ENCODE data around the gene MYO9B. TPM values are rescaled to one million over a fixed set of nuclear protein-coding genes. Genes with fewer than 3 reads are reported as not detected.

MYO9B gene
- total and polyA plus RNA-seq, 4 donors = 44.3 to 121 (median 97.2) TPM

- H3K27ac ChIP-seq (ENCODE audit: low read depth in 1 of 2, low read length in 1 of 2) = peak within 1 kb of the TSS; percentile 87 to 91
- peaks cover 0 to 21% (median 11%) of the 10 kb centered on the region in 5 donors for H3K4me1 ChIP-seq (ENCODE audit: control insufficient read depth in 5 of 5, insufficient read depth in 5 of 5, low read length in 5 of 5)
- peak within 1 kb of the TSS; percentile 81 for H3K4me3 ChIP-seq
- no peaks in the 10 kb centered on the region for H3K36me3 ChIP-seq (ENCODE audit: control insufficient read depth in 4 of 4, insufficient read depth in 4 of 4, low read length in 4 of 4)
- no peaks in the 10 kb centered on the region for H3K27me3 ChIP-seq (ENCODE audit: control insufficient read depth in 3 of 3, insufficient read depth in 3 of 3, low read length in 2 of 3)
- DNase-seq = no peak
- ATAC-seq (ENCODE audit: insufficient read depth, low FRiP score) = no peak
- no peak within 1 kb of the TSS for H3K9ac ChIP-seq (ENCODE audit: insufficient read depth in 1 of 2, low read length in 2 of 2)
- TF ChIP-seq CTCF (IDR thresholded peaks at IDR 0.05; ENCODE audit: control extremely low read depth, extremely low read depth) = no peak
- H3K9me3 ChIP-seq (ENCODE audit: control insufficient read depth in 4 of 4, insufficient read depth in 3 of 4, low read length in 3 of 4) = no peaks in the 10 kb centered on the region
- WGBS, 2 donors = 0 to 1% methylated on average over 29 to 72 of the region's 72 CpGs
Observed at GRCh38 chr19:17245535-17245984, 170.0 kb downstream of the MYO9B start, which contains the start of gene NR2F6. NR2F6 (minus strand) TSS chr19:17245919; CDS start chr19:17245220, 699 bp downstream.

GRCh38 chr19:17246681-17247425 is 171.3 kb downstream of the MYO9B start:
- 9 to 15% methylated on average over 21 of the region's 21 CpGs for WGBS, 2 donors
- Histone ChIP-seq H3K9ac (ENCODE audit: insufficient read depth in 1 of 2, low read length in 2 of 2) (no peak overlapping the region), H3K27me3 (ENCODE audit: control insufficient read depth in 3 of 3, insufficient read depth in 3 of 3, low read length in 2 of 3) (no peaks in the 10 kb centered on the region), H3K27ac (ENCODE audit: low read depth in 1 of 2, low read length in 1 of 2) (peak overlapping the region; percentile 85 to 91), H3K36me3 (ENCODE audit: control insufficient read depth in 4 of 4, insufficient read depth in 4 of 4, low read length in 4 of 4) (peaks cover 0 to 2% (median 0%) of the 10 kb centered on the region in 4 donors), H3K4me1 (ENCODE audit: control insufficient read depth in 5 of 5, insufficient read depth in 5 of 5, low read length in 5 of 5) (peaks cover 0 to 21% (median 11%) of the 10 kb centered on the region in 5 donors), H3K9me3 (ENCODE audit: control insufficient read depth in 4 of 4, insufficient read depth in 3 of 4, low read length in 3 of 4) (no peaks in the 10 kb centered on the region), H3K4me3 (no peak overlapping the region)
- DNase-seq (peak in 2 of 3 donors; percentile 63 to 69), ATAC-seq (ENCODE audit: insufficient read depth, low FRiP score) (no peak)
- TF ChIP-seq CTCF (IDR thresholded peaks at IDR 0.05; ENCODE audit: control extremely low read depth, extremely low read depth) = no peak

- H3K27me3 ChIP-seq (ENCODE audit: control insufficient read depth in 3 of 3, insufficient read depth in 3 of 3, low read length in 2 of 3) = no peaks in the 10 kb centered on the region
- no peak overlapping the region for H3K4me3 ChIP-seq
- H3K36me3 ChIP-seq (ENCODE audit: control insufficient read depth in 4 of 4, insufficient read depth in 4 of 4, low read length in 4 of 4) = peaks cover 0 to 2% (median 0%) of the 10 kb centered on the region in 4 donors
- no peak for ATAC-seq (ENCODE audit: insufficient read depth, low FRiP score)
- DNase-seq = no peak
- 74 to 82% methylated on average over 21 of the region's 21 CpGs for WGBS, 2 donors
- no peak for TF ChIP-seq CTCF (IDR thresholded peaks at IDR 0.05; ENCODE audit: control extremely low read depth, extremely low read depth)
- peak overlapping the region in 1 of 2 donors; percentile 11 for H3K9ac ChIP-seq (ENCODE audit: insufficient read depth in 1 of 2, low read length in 2 of 2)
- no peaks in the 10 kb centered on the region for H3K9me3 ChIP-seq (ENCODE audit: control insufficient read depth in 4 of 4, insufficient read depth in 3 of 4, low read length in 3 of 4)
- peaks cover 0 to 18% (median 9%) of the 10 kb centered on the region in 5 donors for H3K4me1 ChIP-seq (ENCODE audit: control insufficient read depth in 5 of 5, insufficient read depth in 5 of 5, low read length in 5 of 5)
- H3K27ac ChIP-seq (ENCODE audit: low read depth in 1 of 2, low read length in 1 of 2) = no peak overlapping the region
Observed at GRCh38 chr19:17248011-17248776, 172.6 kb downstream of the MYO9B start.
